Right lobe of liver (tissue), 6 donors: ENCODE results near the gene TSHZ1. TPM values are rescaled to one million over a fixed set of nuclear protein-coding genes. Genes with fewer than 3 reads are reported as not detected.

Source experiments
- ATAC-seq, 4 donors: fragments of 200-7000 bp; cut with Tn5 transposase; one replicate each; pipeline ENCODE4 v1.9.1; 2020; ENCODE audit warnings: mild to moderate bottlenecking in 4 of 4, moderate library complexity in 4 of 4
- DNase-seq, 3 donors: peaks; one replicate each; pipeline ENCODE4 v3.0.0-alpha.2; 2020
- H3K27ac ChIP-seq, 3 donors: fragments of 200-600 bp; one replicate each; pipeline ENCODE4 v1.8.0; 2022
- H3K27me3 ChIP-seq, 2 donors: fragments of 200-600 bp; one replicate each; pipeline ENCODE4 v1.8.0; 2022
- H3K36me3 ChIP-seq, 4 donors: fragments of 200-600 bp; sonication (generic) in 1 of 4; one replicate each; pipeline versions ENCODE4 v1.5.1 to v1.8.0; 2017 to 2022; ENCODE audit warnings: control low read depth in 1 of 4
- H3K4me1 ChIP-seq, 4 donors: fragments of 200-600 bp; sonication (generic) in 1 of 4; one replicate each; pipeline versions ENCODE4 v1.5.1 to v1.8.0; 2017 to 2022; ENCODE audit warnings: control low read depth in 1 of 4
- H3K4me3 ChIP-seq, 3 donors: fragments of 200-600 bp; one replicate each; pipeline ENCODE4 v1.8.0; 2022
- H3K9me3 ChIP-seq, 4 donors: fragments of 200-600 bp; sonication (generic) in 1 of 4; one replicate each; pipeline versions ENCODE4 v1.5.1 to v1.8.0; 2017 to 2022; ENCODE audit warnings: control low read depth in 1 of 4
- POLR2A ChIP-seq: fragments of 450-650 bp; IDR thresholded peaks from one replicate; pipeline ENCODE4 v1.6.1; 2017; ENCODE audit warnings: antibody characterized with exemption, mild to moderate bottlenecking
- WGBS: methylation state at CpG from one replicate; pipeline ENCODE4 v1.1.6; 2018; ENCODE audit warnings: low coverage, low lambda C conversion rate; ENCODE audit not compliant: insufficient coverage; ENCODE audit errors: missing lambda C conversion rate; 5-methylcytosine and 5-hydroxymethylcytosine counted together
- intact Hi-C, 2 donors: fragments of 100-400 bp; cut with DNase I; formaldehyde crosslinking; loops; one replicate each; pipeline versions ENCODE4 v1.11.2 to v1.14.1; 2022
- total RNA-seq, 6 experiments: library from RNA; depleted of rRNA in 2 of 6; stranded (reverse); fragments of >200 nt in 2 of 6; fragmentation: NEBNext Ultra II Directional in 3 of 6; extraction: Animal tissue kit (Norgen Biotek cat#: 25700) in 3 of 6; gene quantifications; one replicate each; pipeline versions ENCODE4 v1.1.0 to v1.2.4, GENCODE V29; 2016 to 2023
- TF ChIP-seq, protein P1 (sequence below), 4 donors: fragments of 200-600 bp in 3 of 4; fragments of 450-650 bp in 1 of 4; IDR thresholded peaks; one replicate each; pipeline versions ENCODE4 v1.5.1 to v1.8.0; 2016 to 2022; ENCODE audit warnings: antibody characterized with exemption in 4 of 4, mild to moderate bottlenecking in 2 of 4
- donor health status: DM: no; HTN: yes; CAD: no.
- donor health status: DM: no; HTN: no; CAD: no.
- donor health status: DM: no; HTN: no; CAD: no.
- donor health status: DM: no; HTN: yes; CAD: no.
- donor health status: DM: no; HTN: yes; CAD: no.

The TSHZ1 gene
- total RNA-seq, 6 experiments from 2014 or later: 6.4 to 13.3 (median 9.6) TPM

DNA sequence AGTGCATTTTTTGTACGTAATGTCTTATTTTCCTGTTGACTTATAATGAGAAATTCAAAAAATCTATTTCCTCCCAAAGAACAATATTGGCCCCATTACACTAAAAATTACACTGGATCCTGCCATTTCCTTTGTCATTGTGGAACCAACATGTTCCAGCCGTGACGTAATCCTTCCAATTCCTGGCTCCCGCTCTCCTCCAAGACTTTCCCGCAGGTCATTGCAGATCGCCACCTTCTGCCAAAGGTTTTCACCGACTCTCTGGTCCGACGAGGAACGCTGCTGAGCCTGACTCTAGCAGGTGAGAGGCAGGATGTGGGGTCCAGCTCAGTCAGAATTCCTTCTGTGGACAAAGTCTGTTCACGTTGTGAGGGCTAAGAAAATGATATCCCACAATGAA, 39.7 kb upstream of the TSHZ1 start:
- Histone ChIP-seq H3K4me3 (no peak overlapping the region), H3K4me1 (no peaks in the 10 kb centered on the region), H3K36me3 (no peaks in the 10 kb centered on the region), H3K9me3 (no peaks in the 10 kb centered on the region), H3K27me3 (no peaks in the 10 kb centered on the region), H3K27ac (no peak overlapping the region)
- TF ChIP-seq, protein P1, sequence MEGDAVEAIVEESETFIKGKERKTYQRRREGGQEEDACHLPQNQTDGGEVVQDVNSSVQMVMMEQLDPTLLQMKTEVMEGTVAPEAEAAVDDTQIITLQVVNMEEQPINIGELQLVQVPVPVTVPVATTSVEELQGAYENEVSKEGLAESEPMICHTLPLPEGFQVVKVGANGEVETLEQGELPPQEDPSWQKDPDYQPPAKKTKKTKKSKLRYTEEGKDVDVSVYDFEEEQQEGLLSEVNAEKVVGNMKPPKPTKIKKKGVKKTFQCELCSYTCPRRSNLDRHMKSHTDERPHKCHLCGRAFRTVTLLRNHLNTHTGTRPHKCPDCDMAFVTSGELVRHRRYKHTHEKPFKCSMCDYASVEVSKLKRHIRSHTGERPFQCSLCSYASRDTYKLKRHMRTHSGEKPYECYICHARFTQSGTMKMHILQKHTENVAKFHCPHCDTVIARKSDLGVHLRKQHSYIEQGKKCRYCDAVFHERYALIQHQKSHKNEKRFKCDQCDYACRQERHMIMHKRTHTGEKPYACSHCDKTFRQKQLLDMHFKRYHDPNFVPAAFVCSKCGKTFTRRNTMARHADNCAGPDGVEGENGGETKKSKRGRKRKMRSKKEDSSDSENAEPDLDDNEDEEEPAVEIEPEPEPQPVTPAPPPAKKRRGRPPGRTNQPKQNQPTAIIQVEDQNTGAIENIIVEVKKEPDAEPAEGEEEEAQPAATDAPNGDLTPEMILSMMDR (IDR thresholded peaks at IDR 0.05): no peak
- no peak for TF ChIP-seq POLR2A
- peak in 1 of 4 donors; percentile 20 for ATAC-seq
- no peak for DNase-seq
- intact Hi-C loops: loop anchor here in 1 of 2 donors (10.0 kb wide), 1 partner anchor 434 kb away; no protein-coding TSS in a partner anchor
- WGBS: 75% methylated on average over 11 of the region's 11 CpGs

DNA sequence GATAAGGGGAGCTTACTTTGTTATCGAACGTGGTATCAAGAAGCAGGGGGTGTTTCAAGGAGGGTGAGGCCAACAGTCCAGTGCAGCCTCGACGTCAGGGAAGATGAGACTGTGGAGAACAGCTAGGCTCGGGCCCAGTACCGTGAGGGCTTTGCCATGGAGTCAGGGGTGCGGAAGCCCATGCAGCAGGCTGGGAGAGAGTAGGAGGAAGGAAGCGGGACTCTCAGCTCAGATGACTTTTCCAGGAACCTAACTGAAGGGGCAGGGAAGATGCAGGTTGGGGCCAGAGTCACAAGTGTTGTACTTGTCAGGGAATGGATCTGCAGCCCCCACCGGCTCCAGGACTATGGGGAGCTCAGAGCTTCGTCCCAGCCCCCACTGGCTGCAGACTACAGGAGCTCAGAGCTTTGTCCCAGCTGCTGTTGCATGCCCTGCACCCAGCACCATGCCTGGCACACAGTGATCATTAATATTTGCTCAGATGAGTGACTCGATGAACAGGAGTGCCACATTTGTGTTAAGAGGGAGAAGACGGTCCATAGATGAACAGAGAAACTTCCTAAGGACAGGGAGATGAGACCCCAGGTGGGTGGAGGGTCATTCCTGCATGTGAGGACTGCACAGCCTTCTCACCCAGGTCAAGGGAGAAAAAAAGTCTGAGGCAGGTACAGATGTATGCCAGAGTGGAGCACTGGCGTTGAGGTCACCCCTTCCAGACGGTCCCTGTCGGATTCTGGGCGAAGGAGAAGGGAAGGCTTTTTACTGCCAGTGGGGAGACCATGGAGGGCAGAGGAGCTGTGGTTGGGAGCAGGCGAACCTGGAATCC, 38.1 kb upstream of the TSHZ1 start:
- no peak for TF ChIP-seq POLR2A
- TF ChIP-seq, protein P1 (IDR thresholded peaks at IDR 0.05): no peak
- no peaks in the 10 kb centered on the region for H3K9me3 ChIP-seq
- no peak for ATAC-seq

DNA sequence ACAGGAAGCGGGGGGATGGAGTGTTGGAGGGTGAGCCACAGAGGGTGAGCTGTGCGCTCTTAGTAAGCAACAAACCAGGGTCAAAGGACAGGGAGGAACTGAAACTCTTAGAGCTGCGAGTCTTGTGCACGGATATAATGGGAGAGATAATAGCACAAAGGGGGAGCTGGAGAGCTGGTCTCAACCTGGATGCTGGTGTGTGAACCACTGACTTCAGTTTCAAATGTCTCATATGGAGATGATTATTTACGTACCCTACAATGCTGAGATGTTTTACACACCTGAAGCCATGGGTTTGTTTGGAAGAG, 37.5 kb upstream of the TSHZ1 start:
- H3K27me3 ChIP-seq: no peaks in the 10 kb centered on the region
- H3K36me3 ChIP-seq: no peaks in the 10 kb centered on the region
- intact Hi-C loops: loop anchor here in 1 of 2 donors (10.0 kb wide), 1 partner anchor 432 kb away; no protein-coding TSS in a partner anchor
- no peak overlapping the region for H3K27ac ChIP-seq
- no peak for DNase-seq
- WGBS: 28% methylated on average over 5 of the region's 5 CpGs
- TF ChIP-seq, protein P1 (IDR thresholded peaks at IDR 0.05): peak in 1 of 4 donors; percentile 9
- no peak for TF ChIP-seq POLR2A
- no peaks in the 10 kb centered on the region for H3K9me3 ChIP-seq
- no peak overlapping the region for H3K4me3 ChIP-seq
- H3K4me1 ChIP-seq: no peaks in the 10 kb centered on the region
- ATAC-seq: peak; percentile 59 to 77 (median 64)

More for the DNA sequence above, 38.1 kb upstream of the TSHZ1 start:
- no peak for DNase-seq
- intact Hi-C loops: loop anchor here in 1 of 2 donors (10.0 kb wide), 1 partner anchor 432 kb away; no protein-coding TSS in a partner anchor
- 68% methylated on average over 16 of the region's 17 CpGs for WGBS
- Histone ChIP-seq H3K36me3 (no peaks in the 10 kb centered on the region), H3K4me3 (no peak overlapping the region), H3K27me3 (no peaks in the 10 kb centered on the region), H3K4me1 (no peaks in the 10 kb centered on the region), H3K27ac (no peak overlapping the region)

DNA sequence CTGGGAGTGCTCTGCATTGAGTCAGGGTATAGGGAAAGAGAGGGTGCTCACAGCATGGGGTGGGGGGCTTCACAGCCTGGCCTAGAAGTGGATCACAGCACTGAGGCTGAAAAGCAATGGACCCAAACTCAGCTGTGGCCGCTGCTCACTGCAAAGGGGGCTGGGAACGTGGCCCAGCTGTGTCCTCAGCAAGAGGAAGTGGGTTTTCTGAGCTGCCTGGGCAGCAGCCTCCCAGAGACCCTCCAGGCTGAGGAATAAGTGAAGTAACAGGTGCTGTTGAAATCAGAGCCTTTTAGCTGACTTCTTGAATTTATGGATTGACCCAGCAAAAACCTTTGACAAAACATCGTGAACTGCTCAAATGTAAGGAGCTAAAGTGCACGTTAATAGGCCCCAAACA, 36.9 kb upstream of the TSHZ1 start:
- Histone ChIP-seq H3K4me3 (no peak overlapping the region), H3K27ac (no peak overlapping the region), H3K4me1 (no peaks in the 10 kb centered on the region), H3K27me3 (no peaks in the 10 kb centered on the region), H3K36me3 (no peaks in the 10 kb centered on the region), H3K9me3 (no peaks in the 10 kb centered on the region)
- WGBS: 54% methylated on average over 4 of the region's 4 CpGs
- no peak for DNase-seq
- intact Hi-C loops: loop anchor here in 1 of 2 donors (10.0 kb wide), 1 partner anchor 431 kb away; no protein-coding TSS in a partner anchor
- TF ChIP-seq, protein P1 (IDR thresholded peaks at IDR 0.05): no peak
- TF ChIP-seq POLR2A: no peak
- no peak for ATAC-seq
